Stimulated activated CD4-positive, alpha-beta T cell treated with anti-CD3 and anti-CD28 coated beads, Interleukin-12 subunit alpha, Interleukin-12 subunit beta, amount 100 ng/mL, for 4 hours (primary cell): ENCODE measurements around the gene ZNF319.

ENCODE experiments used
- DNase-seq: peaks from one replicate; pipeline ENCODE4 v3.0.0-alpha.2; 2020

The ZNF319 gene

GRCh38 chr16:57999971-58000705 lies at the start of gene ZNF319:
TSS of gene ZNF319 (minus strand) at chr16:58000672. CDS start at chr16:57998265, 2,407 bp downstream.
- DNase-seq, result peak; percentile 18

- DNase-seq, result no peak
Observed at GRCh38 chr16:58049232-58050185, 49.0 kb upstream of the ZNF319 start.

GRCh38 chr16:58048494-58049231 lies 48.2 kb upstream of the ZNF319 start:
- DNase-seq, result no peak

GRCh38 chr16:58047557-58048348 lies 47.3 kb upstream of the ZNF319 start:
- DNase-seq, result no peak

GRCh38 chr16:58046936-58047335 lies 46.5 kb upstream of the ZNF319 start:
- no peak for DNase-seq

- no peak for DNase-seq
Observed at GRCh38 chr16:58046054-58046881, 45.8 kb upstream of the ZNF319 start.

- DNase-seq, result no peak
Observed at GRCh38 chr16:58045096-58045495, 44.6 kb upstream of the ZNF319 start.

- no peak for DNase-seq
Observed at GRCh38 chr16:58044266-58045019, 44.0 kb upstream of the ZNF319 start.

- DNase-seq, result no peak
Observed at GRCh38 chr16:58043571-58044155, 43.2 kb upstream of the ZNF319 start.

GRCh38 chr16:58042886-58043515 lies 42.5 kb upstream of the ZNF319 start:
- no peak for DNase-seq

GRCh38 chr16:58042001-58042885 lies 41.8 kb upstream of the ZNF319 start:
- DNase-seq, result no peak

- no peak for DNase-seq
Observed at GRCh38 chr16:58041628-58041955, 41.1 kb upstream of the ZNF319 start.

GRCh38 chr16:58040945-58041627 lies 40.6 kb upstream of the ZNF319 start:
- DNase-seq, result no peak

- DNase-seq, result no peak
Observed at GRCh38 chr16:58040496-58040846, 40.0 kb upstream of the ZNF319 start.

GRCh38 chr16:58039829-58040495 lies 39.5 kb upstream of the ZNF319 start:
- DNase-seq, result no peak

- no peak for DNase-seq
Observed at GRCh38 chr16:58038219-58038641, 37.8 kb upstream of the ZNF319 start.

GRCh38 chr16:58037365-58038057 lies 37.0 kb upstream of the ZNF319 start:
- no peak for DNase-seq
